22Rv1 (cell line): ENCODE measurements around the gene PRKCB.

Experiments
- CTCF ChIP-seq: fragments of 450-650 bp; IDR thresholded peaks from 2 replicates; pipeline ENCODE4 v1.5.1; 2017; ENCODE audit warnings: mild to moderate bottlenecking
- ZFX ChIP-seq: fragments of 450-650 bp; IDR thresholded peaks from 2 replicates; pipeline ENCODE4 v1.6.1; 2017; ENCODE audit warnings: antibody characterized with exemption, borderline replicate concordance

- TF ChIP-seq CTCF (no peak), ZFX (no peak)
These were observed 217.5 kb downstream of the PRKCB start for GRCh38 chr16:24053099-24053946.
